Right renal cortex interstitium (tissue), 3 donors: Measurements from ENCODE around the gene CIDEC. TPM values are rescaled to one million over a fixed set of nuclear protein-coding genes. Genes with fewer than 3 reads are reported as not detected.

Experiments
- DNase-seq, 3 donors: peaks; one replicate each; pipeline ENCODE4 v3.0.0-alpha.2; 2013; ENCODE audit warnings: low read depth in 3 of 3, low spot score in 2 of 3
- polyA plus RNA-seq, 3 donors: library from polyadenylated mRNA; unstranded; fragments of 120-200 nt; gene quantifications; one replicate each; pipeline ENCODE4 v1.2.1, GENCODE V29; 2013; ENCODE audit not compliant: insufficient read length in 3 of 3

Gene CIDEC
- polyA plus RNA-seq, 3 donors: 0.14 TPM; not detected in 2

DNA sequence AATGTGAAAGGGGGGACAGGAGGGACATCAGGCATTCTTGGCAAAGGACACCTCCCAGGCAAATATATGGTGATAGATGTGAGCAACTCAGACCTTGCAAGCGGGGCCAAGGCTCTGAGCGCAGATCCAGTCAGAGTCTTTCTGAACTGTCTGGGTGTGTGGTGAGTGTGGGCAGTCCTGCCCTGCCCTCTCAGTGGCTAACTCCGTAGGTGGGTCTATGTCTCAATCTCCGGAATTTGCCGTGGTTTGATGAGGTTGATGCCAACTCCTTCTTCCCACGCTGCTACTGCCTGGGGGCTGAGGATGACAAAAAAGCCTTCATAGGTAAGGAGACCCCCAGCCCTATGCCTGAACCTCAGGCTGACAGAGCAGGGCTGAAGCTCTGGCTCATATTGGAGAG, 62.6 kb downstream of the CIDEC start:
- no peak for DNase-seq

Other genes with a start within 250 kb of the CIDEC start
- gene MTMR14, start 230.7 kb downstream of the CIDEC start, polyA plus RNA-seq: 10 to 100 TPM; 33.2 to 34.9 (median 34.2) TPM
- gene CPNE9, start 176.4 kb downstream of the CIDEC start, polyA plus RNA-seq: under 1 TPM; 0.07 to 0.14 (median 0.10) TPM
- 10 to 100 TPM; 18.2 to 20.7 (median 19.1) TPM for gene BRPF1, start 148.5 kb downstream of the CIDEC start, polyA plus RNA-seq
- 10 to 100 TPM; 44.4 to 56.8 (median 50.9) TPM for gene OGG1, start 130.3 kb downstream of the CIDEC start, polyA plus RNA-seq
- gene CAMK1, start 110.3 kb downstream of the CIDEC start, polyA plus RNA-seq: 10 to 100 TPM; 18.6 to 20.8 (median 20.4) TPM
- 10 to 100 TPM; 56.7 to 61.5 (median 60.5) TPM for gene TADA3, start 87.8 kb downstream of the CIDEC start, polyA plus RNA-seq
- gene ARPC4, start 87.2 kb downstream of the CIDEC start, polyA plus RNA-seq: 100 to 1,000 TPM; 146 to 156 (median 154) TPM
- gene TTLL3, start 70.0 kb downstream of the CIDEC start, polyA plus RNA-seq: 10 to 100 TPM; 29.7 to 34.0 (median 30.4) TPM
- 10 to 100 TPM; 29.8 to 35.4 (median 30.2) TPM for gene RPUSD3, start 36.2 kb downstream of the CIDEC start, polyA plus RNA-seq
- 10 to 100 TPM; 48.1 to 56.8 (median 53.2) TPM for gene JAGN1, start 10.4 kb upstream of the CIDEC start, polyA plus RNA-seq
- gene IL17RE, start 22.6 kb upstream of the CIDEC start, polyA plus RNA-seq: 10 to 100 TPM; 11.5 to 12.7 (median 11.5) TPM
- gene IL17RC, start 36.8 kb upstream of the CIDEC start, polyA plus RNA-seq: 10 to 100 TPM; 30.7 to 35.9 (median 32.6) TPM
- gene CRELD1, start 53.6 kb upstream of the CIDEC start, polyA plus RNA-seq: 10 to 100 TPM; 50.1 to 52.4 (median 52.1) TPM
- 1 to 10 TPM; 2.8 to 3.5 (median 3.0) TPM for gene PRRT3, start 72.2 kb upstream of the CIDEC start, polyA plus RNA-seq
- gene EMC3, start 106.6 kb upstream of the CIDEC start, polyA plus RNA-seq: 100 to 1,000 TPM; 101 to 108 (median 106) TPM
- 10 to 100 TPM; 18.1 to 20.9 (median 19.5) TPM for gene FANCD2, start 146.2 kb upstream of the CIDEC start, polyA plus RNA-seq
- not detected for gene FANCD2OS, start 228.0 kb upstream of the CIDEC start, polyA plus RNA-seq
- 100 to 1,000 TPM; 215 to 235 (median 220) TPM for gene BRK1, start 235.4 kb upstream of the CIDEC start, polyA plus RNA-seq